ENCODE measurements around the gene RAB15. TPM values are rescaled to one million over a fixed set of nuclear protein-coding genes. Genes with fewer than 3 reads are reported as not detected.

Gene RAB15
- total RNA-seq, result 1 to 10 TPM; 6.5 to 7.0 TPM

DNA sequence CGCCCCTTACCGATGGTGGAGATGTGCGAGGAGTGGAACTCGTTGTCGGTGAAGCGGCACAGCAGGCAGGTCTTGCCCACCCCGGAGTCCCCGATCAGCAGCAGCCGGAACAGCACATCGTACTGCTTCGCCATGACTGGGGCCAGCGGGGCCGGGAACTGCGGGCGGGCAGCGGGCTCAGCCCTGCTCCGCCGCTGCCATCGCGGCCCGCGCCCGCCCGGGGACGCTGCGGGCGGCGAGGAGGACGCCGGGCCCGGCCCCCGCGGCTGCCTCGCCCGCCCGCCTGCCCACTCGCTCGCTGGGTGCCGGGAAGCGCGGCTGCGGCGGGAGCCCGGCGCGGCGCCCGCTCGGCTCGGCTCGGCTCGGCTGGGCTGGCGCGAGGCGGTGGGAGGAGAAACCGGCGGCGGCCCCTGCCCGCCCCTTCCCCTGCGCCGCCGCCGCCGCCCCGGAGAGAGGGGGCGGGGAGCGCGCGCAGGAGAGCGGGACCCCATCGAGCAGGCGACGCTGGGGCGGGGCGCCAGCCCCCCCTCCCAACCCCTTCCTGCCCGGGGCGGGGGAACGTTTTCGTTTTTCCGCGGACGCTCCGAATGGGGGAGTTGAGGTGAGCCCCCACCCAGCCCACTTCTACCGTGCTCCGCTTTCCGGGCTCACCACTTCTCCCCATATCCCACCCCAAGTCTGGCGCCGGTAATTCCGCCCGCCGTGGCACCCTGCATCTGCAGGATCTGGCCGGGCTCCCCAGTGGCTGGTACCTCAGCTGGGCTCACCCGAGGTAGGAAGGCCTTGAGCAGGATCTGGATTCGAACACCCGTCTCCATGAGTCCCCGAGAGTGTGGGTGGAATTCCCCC is at the start of gene RAB15:
RAB15 (minus strand) TSS at position 394 of the 849 bp plus-strand sequence; CDS start at position 134, 260 bp downstream.
- Mint-ChIP-seq H3K27ac (peak within 1 kb of the TSS; percentile 65 to 81), H3K9me3 (no peaks in the 10 kb centered on the region), H3K36me3 (no peaks in the 10 kb centered on the region)
- peak; percentile 77 to 82 for ATAC-seq
- peak in 1 of 2 donors; percentile 48 for DNase-seq (ENCODE audit: low spot score in 2 of 2)

GRCh38 chr14:65019944-65020566 is 47.9 kb upstream of the RAB15 start:
- peaks cover 0 to 4% of the 10 kb centered on the region in 2 donors for H3K36me3 Mint-ChIP-seq
- H3K27ac Mint-ChIP-seq, result no peak overlapping the region
- ATAC-seq (no peak), DNase-seq (ENCODE audit: low spot score in 2 of 2) (no peak)
- no peaks in the 10 kb centered on the region for H3K9me3 Mint-ChIP-seq

GRCh38 chr14:65016471-65016870 is 44.3 kb upstream of the RAB15 start:
- H3K36me3 Mint-ChIP-seq, result peaks cover 0 to 4% of the 10 kb centered on the region in 2 donors
- H3K9me3 Mint-ChIP-seq, result no peaks in the 10 kb centered on the region
- DNase-seq (ENCODE audit: low spot score in 2 of 2) (no peak), ATAC-seq (no peak)
- H3K27ac Mint-ChIP-seq, result peak overlapping the region; percentile 46 to 77

GRCh38 chr14:65015391-65015790 is 43.3 kb upstream of the RAB15 start:
- Mint-ChIP-seq H3K9me3 (no peaks in the 10 kb centered on the region), H3K36me3 (peaks cover 0 to 4% of the 10 kb centered on the region in 2 donors), H3K27ac (peak overlapping the region; percentile 46 to 55)
- ATAC-seq (no peak), DNase-seq (ENCODE audit: low spot score in 2 of 2) (no peak)

GRCh38 chr14:65012353-65012752 is 40.2 kb upstream of the RAB15 start:
- no peak for DNase-seq (ENCODE audit: low spot score in 2 of 2)
- Mint-ChIP-seq H3K36me3 (peaks cover 0 to 4% of the 10 kb centered on the region in 2 donors), H3K27ac (no peak overlapping the region), H3K9me3 (no peaks in the 10 kb centered on the region)
- ATAC-seq, result no peak

DNA sequence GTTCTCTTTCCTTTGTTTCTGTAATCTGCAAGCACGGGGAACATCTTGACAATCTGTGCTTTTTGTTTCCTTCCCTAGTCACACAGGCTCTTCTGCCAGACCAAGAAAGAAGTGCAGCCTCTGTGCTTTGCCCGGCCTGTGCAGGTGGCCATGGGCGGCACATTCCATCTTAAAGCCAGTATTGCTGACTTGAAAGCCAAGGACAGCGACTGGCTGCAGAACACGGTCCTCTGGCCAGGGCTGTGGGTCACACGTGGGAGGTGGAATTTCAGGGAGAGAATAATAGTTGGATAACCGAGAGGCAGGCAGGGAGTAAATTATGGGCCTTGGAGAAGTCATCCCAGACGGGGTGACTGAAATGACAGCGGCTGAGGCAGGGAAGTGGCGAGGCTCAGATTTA is 39.4 kb upstream of the RAB15 start:
- Mint-ChIP-seq H3K27ac (peak overlapping the region in 1 of 2 donors; percentile 8), H3K36me3 (peaks cover 0 to 4% of the 10 kb centered on the region in 2 donors), H3K9me3 (no peaks in the 10 kb centered on the region)
- DNase-seq (ENCODE audit: low spot score in 2 of 2) (no peak), ATAC-seq (no peak)

DNA sequence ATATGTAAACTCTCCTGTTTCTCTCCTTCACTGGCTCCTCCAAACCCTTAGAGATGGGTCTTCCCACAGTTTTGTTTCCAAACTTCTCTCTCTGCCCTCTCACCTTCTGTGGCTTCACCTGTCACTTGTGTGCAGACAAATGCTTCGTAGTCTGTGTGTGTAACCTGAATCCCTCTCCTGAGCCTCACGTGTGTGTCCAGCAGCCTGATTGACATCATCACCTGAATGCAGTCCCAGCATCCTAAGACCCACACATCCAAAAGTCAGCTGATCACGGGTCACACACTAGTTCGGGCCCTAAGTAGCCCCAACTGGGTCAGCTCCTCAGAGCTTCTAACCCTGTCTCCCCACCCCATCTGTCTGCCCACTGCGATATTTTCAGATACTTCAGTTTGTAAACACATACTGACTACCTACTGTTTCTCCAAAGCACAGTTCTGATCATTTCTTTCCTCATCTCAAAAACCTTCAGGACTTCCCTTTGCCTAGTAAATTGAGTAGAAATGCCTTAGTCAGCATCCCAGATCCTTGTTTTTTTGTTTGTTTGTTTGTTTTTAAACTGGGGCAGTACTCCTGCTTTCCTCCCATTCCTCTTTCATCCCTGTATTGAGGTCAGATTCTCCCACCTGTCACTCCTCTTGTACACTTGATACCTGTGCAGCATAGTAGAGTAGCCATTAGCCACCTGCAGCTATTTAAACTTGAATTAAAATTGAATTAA is 38.2 kb upstream of the RAB15 start:
- Mint-ChIP-seq H3K9me3 (no peaks in the 10 kb centered on the region), H3K36me3 (peaks cover 0 to 4% of the 10 kb centered on the region in 2 donors), H3K27ac (peak overlapping the region in 1 of 2 donors; percentile 65)
- DNase-seq (ENCODE audit: low spot score in 2 of 2), result no peak
- ATAC-seq, result no peak

GRCh38 chr14:65007202-65007601 is 35.1 kb upstream of the RAB15 start:
- Mint-ChIP-seq H3K27ac (no peak overlapping the region), H3K9me3 (no peaks in the 10 kb centered on the region), H3K36me3 (peaks cover 0 to 5% of the 10 kb centered on the region in 2 donors)
- no peak for ATAC-seq
- no peak for DNase-seq (ENCODE audit: low spot score in 2 of 2)

- H3K9me3 Mint-ChIP-seq, result no peaks in the 10 kb centered on the region
- peaks cover 0 to 5% of the 10 kb centered on the region in 2 donors for H3K36me3 Mint-ChIP-seq
- H3K27ac Mint-ChIP-seq, result peak overlapping the region; percentile 20 to 66
- peak in 1 of 2 donors; percentile 24 for ATAC-seq
- no peak for DNase-seq (ENCODE audit: low spot score in 2 of 2)
Measured at GRCh38 chr14:65006261-65006721, 34.2 kb upstream of the RAB15 start.

GRCh38 chr14:65003394-65003793 is 31.3 kb upstream of the RAB15 start:
- peaks cover 0 to 5% of the 10 kb centered on the region in 2 donors for H3K36me3 Mint-ChIP-seq
- peak; percentile 67 to 89 for ATAC-seq

GRCh38 chr14:65002586-65003210 is 30.6 kb upstream of the RAB15 start:
- DNase-seq (ENCODE audit: low spot score in 2 of 2), result no peak
- no peak for ATAC-seq
- peaks cover 0 to 5% of the 10 kb centered on the region in 2 donors for H3K36me3 Mint-ChIP-seq
- no peaks in the 10 kb centered on the region for H3K9me3 Mint-ChIP-seq
- H3K27ac Mint-ChIP-seq, result peak overlapping the region; percentile 72 to 83

More at GRCh38 chr14:65003394-65003793, 31.3 kb upstream of the RAB15 start:
- H3K27ac Mint-ChIP-seq, result peak overlapping the region; percentile 18 to 72
- DNase-seq (ENCODE audit: low spot score in 2 of 2), result no peak
- no peaks in the 10 kb centered on the region for H3K9me3 Mint-ChIP-seq

DNA sequence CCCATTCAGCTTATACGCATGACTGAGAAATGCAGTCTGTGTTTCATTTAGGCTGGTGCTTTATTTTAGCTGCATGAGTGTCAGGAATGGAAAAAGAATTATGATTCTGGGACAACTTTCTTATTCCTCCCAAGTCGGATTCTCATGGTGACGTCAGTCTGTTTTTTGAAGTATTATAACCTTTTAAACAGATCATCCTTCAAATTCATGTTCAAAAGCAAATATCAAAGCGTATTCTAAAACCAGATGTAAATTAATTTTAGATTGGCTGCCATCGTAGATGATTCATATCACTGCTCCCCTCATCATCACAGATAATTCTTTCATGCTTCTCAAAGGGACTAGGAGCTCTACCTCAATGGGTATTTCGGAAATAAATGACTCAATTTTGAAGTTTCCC is 29.6 kb upstream of the RAB15 start:
- no peak overlapping the region for H3K27ac Mint-ChIP-seq
- peak in 1 of 2 donors; percentile 17 for ATAC-seq

DNA sequence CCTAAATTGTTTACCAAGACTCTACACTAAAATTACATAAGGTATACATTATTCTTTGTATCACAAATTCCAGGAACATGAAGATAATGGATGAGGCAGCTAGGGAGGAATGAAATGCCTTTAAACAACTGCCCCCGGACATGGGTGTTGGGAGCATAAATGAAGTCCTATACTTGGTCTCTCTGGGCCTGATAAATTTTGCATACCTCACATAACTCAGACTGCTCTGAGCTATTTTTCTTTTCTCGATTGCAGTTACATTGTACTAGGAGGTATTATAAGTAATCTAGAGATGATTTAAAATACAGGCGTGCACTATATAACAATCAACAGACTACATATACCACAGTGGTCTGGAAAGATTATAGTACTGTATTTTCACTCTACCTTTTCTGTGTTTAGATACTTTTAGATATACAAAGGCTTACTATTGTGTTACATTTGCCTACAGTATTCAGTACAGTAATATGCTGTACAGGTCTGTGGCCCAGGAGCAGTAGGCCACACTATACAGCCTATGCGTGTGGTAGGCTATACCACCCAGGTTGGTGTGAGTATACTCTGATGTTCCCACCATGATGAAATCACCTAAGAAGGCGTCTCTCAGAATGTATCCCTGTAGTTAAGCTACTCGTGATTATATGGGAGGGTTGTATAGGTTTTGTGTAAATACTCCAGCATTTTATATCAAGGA is 28.9 kb upstream of the RAB15 start:
- DNase-seq (ENCODE audit: low spot score in 2 of 2), result no peak
- H3K36me3 Mint-ChIP-seq, result peaks cover 0 to 5% of the 10 kb centered on the region in 2 donors
- no peaks in the 10 kb centered on the region for H3K9me3 Mint-ChIP-seq
- no peak for ATAC-seq
- peak overlapping the region in 1 of 2 donors; percentile 47 for H3K27ac Mint-ChIP-seq

More for the DNA sequence above, 29.6 kb upstream of the RAB15 start:
- Mint-ChIP-seq H3K9me3 (no peaks in the 10 kb centered on the region), H3K36me3 (peaks cover 0 to 5% of the 10 kb centered on the region in 2 donors)
- no peak for DNase-seq (ENCODE audit: low spot score in 2 of 2)

- H3K36me3 Mint-ChIP-seq, result no peaks in the 10 kb centered on the region
- no peaks in the 10 kb centered on the region for H3K9me3 Mint-ChIP-seq
- H3K27ac Mint-ChIP-seq, result peak overlapping the region in 1 of 2 donors; percentile 36
- DNase-seq (ENCODE audit: low spot score in 2 of 2) (no peak), ATAC-seq (peak; percentile 58 to 69)
Measured at GRCh38 chr14:64998455-64998931, 26.4 kb upstream of the RAB15 start.

DNA sequence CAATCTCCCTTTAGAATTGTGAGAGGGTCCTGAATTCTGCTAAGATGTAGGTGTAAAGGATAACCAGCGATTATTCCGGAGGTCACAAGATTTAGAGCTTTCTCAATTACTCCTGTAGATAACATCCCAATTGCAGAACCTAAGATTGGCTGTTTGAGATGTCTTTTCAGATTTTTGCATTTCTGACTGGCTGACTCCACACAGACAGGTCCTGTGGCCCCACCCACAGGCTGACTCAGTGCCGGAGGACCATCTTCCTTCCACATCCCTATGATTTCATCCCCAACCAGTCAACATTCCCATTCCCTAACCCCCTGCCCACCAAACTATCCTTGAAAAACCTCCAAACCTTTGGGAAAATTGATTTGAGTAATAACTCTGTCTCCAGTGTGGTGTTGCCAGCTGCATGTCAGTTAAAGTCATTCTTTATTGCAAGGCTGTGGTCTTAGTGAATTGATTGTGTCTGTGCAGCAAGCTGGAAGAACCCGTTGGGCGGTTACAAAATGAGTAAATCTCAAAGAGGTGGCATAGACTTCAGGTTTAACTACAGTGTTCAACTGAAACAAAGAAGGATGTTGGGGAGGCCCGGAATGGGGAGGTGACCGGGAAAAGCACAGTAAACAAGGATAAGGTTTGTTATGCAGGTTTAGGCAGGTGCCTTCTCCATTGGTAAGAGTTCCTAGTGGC is 25.1 kb upstream of the RAB15 start:
- H3K9me3 Mint-ChIP-seq, result no peaks in the 10 kb centered on the region
- no peak overlapping the region for H3K27ac Mint-ChIP-seq
- ATAC-seq (no peak), DNase-seq (ENCODE audit: low spot score in 2 of 2) (no peak)
- no peaks in the 10 kb centered on the region for H3K36me3 Mint-ChIP-seq

All from activated naive CD4-positive, alpha-beta T cell treated with anti-CD3 and anti-CD28 coated beads, Interleukin-2, amount 50 U/mL, for 72 hours (primary cell).